Karpas-422 (cell line): Measurements from ENCODE around the gene CFAP92. TPM values are rescaled to one million over a fixed set of nuclear protein-coding genes. Genes with fewer than 3 reads are reported as not detected.

Experiments
- DNase-seq: peaks from one replicate; pipeline ENCODE4 v3.0.0-alpha.2; 2015
- H2AFZ ChIP-seq: fragments of 200-600 bp; sonication (generic); 2 replicates; pipeline ENCODE4 v1.6.1; 2014; ENCODE audit warnings: antibody characterized with exemption, low read length, mixed read lengths
- H3K27ac ChIP-seq: fragments of 200-600 bp; sonication (generic); 2 replicates; pipeline ENCODE4 v1.5.1; 2014; ENCODE audit warnings: mild to moderate bottlenecking, low read length, moderate library complexity
- H3K27me3 ChIP-seq: fragments of 200-600 bp; sonication (generic); 2 replicates; pipeline ENCODE4 v1.6.1; 2014; ENCODE audit warnings: low read length, mixed read lengths
- H3K36me3 ChIP-seq: fragments of 200-600 bp; sonication (generic); 2 replicates; pipeline ENCODE4 v1.6.1; 2014; ENCODE audit warnings: low read length, mixed read lengths; ENCODE audit not compliant: insufficient read depth
- H3K4me1 ChIP-seq: fragments of 200-600 bp; sonication (generic); 2 replicates; pipeline ENCODE4 v1.6.1; 2014; ENCODE audit warnings: mild to moderate bottlenecking, low read length, mixed read lengths
- H3K4me2 ChIP-seq: fragments of 200-600 bp; sonication (generic); 2 replicates; pipeline ENCODE4 v1.6.1; 2014; ENCODE audit warnings: low read length, low read depth, mild to moderate bottlenecking; ENCODE audit not compliant: poor library complexity, severe bottlenecking
- H3K4me3 ChIP-seq: fragments of 200-600 bp; sonication (generic); 2 replicates; pipeline ENCODE4 v1.5.1; 2014; ENCODE audit warnings: mild to moderate bottlenecking, antibody characterized with exemption, low read length, mixed read lengths
- H3K79me2 ChIP-seq: fragments of 200-600 bp; sonication (generic); 2 replicates; pipeline ENCODE4 v1.6.1; 2014; ENCODE audit warnings: mild to moderate bottlenecking, low read length, mixed read lengths
- H3K9ac ChIP-seq: fragments of 200-600 bp; sonication (generic); 2 replicates; pipeline ENCODE4 v1.6.0; 2014; ENCODE audit warnings: low read length
- H3K9me2 ChIP-seq: fragments of 200-600 bp; sonication (generic), shearing (Covaris generic); replicated peaks from 2 replicates; pipeline ENCODE4 v1.6.0; 2014; ENCODE audit warnings: mild to moderate bottlenecking, low read length, moderate library complexity; ENCODE audit not compliant: insufficient read depth
- H3K9me3 ChIP-seq: fragments of 300-700, 200-600 bp; sonication (generic); 2 replicates; pipeline ENCODE4 v1.6.1; 2014; ENCODE audit warnings: low read length, mixed read lengths
- H4K20me1 ChIP-seq: fragments of 200-600 bp; sonication (generic); 2 replicates; pipeline ENCODE4 v1.6.1; 2014; ENCODE audit warnings: mild to moderate bottlenecking, antibody characterized with exemption, low read length, low read depth; ENCODE audit not compliant: insufficient read depth
- total RNA-seq: library from RNA; depleted of rRNA; stranded (reverse); fragments of >200 nt; shearing (Covaris generic); gene quantifications from 2 replicates; pipeline ENCODE4 v1.2.3, GENCODE V29; 2014; ENCODE audit warnings: low replicate concordance

Gene CFAP92
- total RNA-seq, 1 experiment from 2014 or later = not detected

- Histone ChIP-seq H3K9me2 (no peaks in the 10 kb centered on the region), H3K9ac (no peak overlapping the region), H3K27ac (no peak overlapping the region), H3K36me3 (no peaks in the 10 kb centered on the region), H3K27me3 (no peaks in the 10 kb centered on the region), H2AFZ (no peak overlapping the region; the same call in 1 of the 2 replicates), H3K9me3 (no peaks in the 10 kb centered on the region), H3K4me2 (no peak overlapping the region), H3K4me3 (no peak overlapping the region), H4K20me1 (no peaks in the 10 kb centered on the region), H3K4me1 (peaks cover 14% of the 10 kb centered on the region), H3K79me2 (no peaks in the 10 kb centered on the region)
- peak; percentile 77 for DNase-seq
These were observed 22.5 kb upstream of the CFAP92 start for GRCh38 chr3:129016356-129016719.

GRCh38 chr3:129015388-129016105 lies 21.7 kb upstream of the CFAP92 start:
- Histone ChIP-seq H3K4me2 (no peak overlapping the region), H3K79me2 (no peaks in the 10 kb centered on the region), H3K9ac (no peak overlapping the region), H4K20me1 (no peaks in the 10 kb centered on the region), H3K9me2 (no peaks in the 10 kb centered on the region), H3K36me3 (no peaks in the 10 kb centered on the region), H3K9me3 (no peaks in the 10 kb centered on the region), H3K4me1 (peaks cover 14% of the 10 kb centered on the region), H3K27ac (no peak overlapping the region), H3K4me3 (no peak overlapping the region), H3K27me3 (no peaks in the 10 kb centered on the region), H2AFZ (no peak overlapping the region)
- no peak for DNase-seq

GRCh38 chr3:129014793-129015345 lies 21.0 kb upstream of the CFAP92 start:
- no peak overlapping the region for H2AFZ ChIP-seq
- no peak overlapping the region for H3K9ac ChIP-seq
- H3K36me3 ChIP-seq = no peaks in the 10 kb centered on the region
- H3K9me2 ChIP-seq = no peaks in the 10 kb centered on the region
- no peaks in the 10 kb centered on the region for H3K79me2 ChIP-seq
- no peak overlapping the region for H3K4me2 ChIP-seq
- H4K20me1 ChIP-seq = no peaks in the 10 kb centered on the region
- peaks cover 14% of the 10 kb centered on the region for H3K4me1 ChIP-seq
- DNase-seq = no peak
- H3K27ac ChIP-seq = no peak overlapping the region
- H3K4me3 ChIP-seq = no peak overlapping the region
- H3K9me3 ChIP-seq = no peaks in the 10 kb centered on the region
- H3K27me3 ChIP-seq = no peaks in the 10 kb centered on the region

- H3K27ac ChIP-seq = no peak overlapping the region
These were observed 20.3 kb upstream of the CFAP92 start for GRCh38 chr3:129014148-129014547.

GRCh38 chr3:129013491-129013891 lies 19.6 kb upstream of the CFAP92 start:
- Histone ChIP-seq H3K9ac (no peak overlapping the region), H3K36me3 (no peaks in the 10 kb centered on the region), H3K9me2 (no peaks in the 10 kb centered on the region), H3K4me3 (no peak overlapping the region), H3K79me2 (no peaks in the 10 kb centered on the region), H3K4me1 (peaks cover 14% of the 10 kb centered on the region), H3K27ac (no peak overlapping the region), H3K4me2 (no peak overlapping the region), H3K27me3 (no peaks in the 10 kb centered on the region), H4K20me1 (no peaks in the 10 kb centered on the region), H3K9me3 (no peaks in the 10 kb centered on the region), H2AFZ (no peak overlapping the region)
- DNase-seq = no peak

More at GRCh38 chr3:129014148-129014547, 20.3 kb upstream of the CFAP92 start:
- peaks cover 14% of the 10 kb centered on the region for H3K4me1 ChIP-seq
- no peaks in the 10 kb centered on the region for H3K79me2 ChIP-seq
- H3K4me2 ChIP-seq = no peak overlapping the region
- no peak for DNase-seq
- no peaks in the 10 kb centered on the region for H3K9me3 ChIP-seq
- H3K27me3 ChIP-seq = no peaks in the 10 kb centered on the region
- no peaks in the 10 kb centered on the region for H3K36me3 ChIP-seq
- H3K9me2 ChIP-seq = no peaks in the 10 kb centered on the region
- no peak overlapping the region for H3K4me3 ChIP-seq
- no peak overlapping the region for H3K9ac ChIP-seq
- H4K20me1 ChIP-seq = no peaks in the 10 kb centered on the region
- no peak overlapping the region for H2AFZ ChIP-seq

GRCh38 chr3:129010310-129010956 lies 16.6 kb upstream of the CFAP92 start:
- Histone ChIP-seq H3K9ac (no peak overlapping the region), H3K4me3 (no peak overlapping the region), H3K9me2 (no peaks in the 10 kb centered on the region), H3K79me2 (no peaks in the 10 kb centered on the region), H3K36me3 (no peaks in the 10 kb centered on the region), H3K9me3 (no peaks in the 10 kb centered on the region), H3K27me3 (no peaks in the 10 kb centered on the region), H3K4me2 (no peak overlapping the region), H3K27ac (no peak overlapping the region), H2AFZ (no peak overlapping the region), H3K4me1 (peaks cover 2% of the 10 kb centered on the region), H4K20me1 (no peaks in the 10 kb centered on the region)
- DNase-seq = no peak

GRCh38 chr3:129009266-129009665 lies 15.4 kb upstream of the CFAP92 start:
- Histone ChIP-seq H2AFZ (no peak overlapping the region), H3K4me1 (peaks cover 2% of the 10 kb centered on the region), H3K27me3 (no peaks in the 10 kb centered on the region), H3K36me3 (no peaks in the 10 kb centered on the region), H3K27ac (no peak overlapping the region), H3K9me3 (no peaks in the 10 kb centered on the region), H3K4me2 (no peak overlapping the region), H3K9me2 (no peaks in the 10 kb centered on the region), H3K4me3 (no peak overlapping the region), H4K20me1 (no peaks in the 10 kb centered on the region), H3K79me2 (no peaks in the 10 kb centered on the region), H3K9ac (no peak overlapping the region)
- no peak for DNase-seq

- H3K9ac ChIP-seq = no peak overlapping the region
- H3K27ac ChIP-seq = no peak overlapping the region
- no peaks in the 10 kb centered on the region for H3K79me2 ChIP-seq
- H2AFZ ChIP-seq = no peak overlapping the region
- no peak overlapping the region for H3K4me2 ChIP-seq
- no peaks in the 10 kb centered on the region for H3K27me3 ChIP-seq
- H3K36me3 ChIP-seq = no peaks in the 10 kb centered on the region
- H4K20me1 ChIP-seq = no peaks in the 10 kb centered on the region
- H3K4me1 ChIP-seq = peaks cover 2% of the 10 kb centered on the region
- no peaks in the 10 kb centered on the region for H3K9me2 ChIP-seq
- DNase-seq = no peak
- no peaks in the 10 kb centered on the region for H3K9me3 ChIP-seq
- no peak overlapping the region for H3K4me3 ChIP-seq
These were observed 13.9 kb upstream of the CFAP92 start for GRCh38 chr3:129007792-129008191.
